HG03521 (cell line): ENCODE measurements around the gene TARDBP.
"Not testable (repeated sequence)": the region's sequence is repeated elsewhere in the genome, so short reads cannot be mapped to it uniquely, and the experiment has no call there.

Experiments
- ATAC-seq: cut with Tn5 transposase; IDR thresholded peaks from one replicate; pipeline ENCODE4 v1.9.1; 2021; ENCODE audit warnings: mild to moderate bottlenecking, moderate library complexity; ENCODE audit not compliant: unreplicated experiment

Gene TARDBP

GRCh38 chr1:11058595-11059154 lies 46.2 kb downstream of the TARDBP start:
- ATAC-seq, result no peak

DNA sequence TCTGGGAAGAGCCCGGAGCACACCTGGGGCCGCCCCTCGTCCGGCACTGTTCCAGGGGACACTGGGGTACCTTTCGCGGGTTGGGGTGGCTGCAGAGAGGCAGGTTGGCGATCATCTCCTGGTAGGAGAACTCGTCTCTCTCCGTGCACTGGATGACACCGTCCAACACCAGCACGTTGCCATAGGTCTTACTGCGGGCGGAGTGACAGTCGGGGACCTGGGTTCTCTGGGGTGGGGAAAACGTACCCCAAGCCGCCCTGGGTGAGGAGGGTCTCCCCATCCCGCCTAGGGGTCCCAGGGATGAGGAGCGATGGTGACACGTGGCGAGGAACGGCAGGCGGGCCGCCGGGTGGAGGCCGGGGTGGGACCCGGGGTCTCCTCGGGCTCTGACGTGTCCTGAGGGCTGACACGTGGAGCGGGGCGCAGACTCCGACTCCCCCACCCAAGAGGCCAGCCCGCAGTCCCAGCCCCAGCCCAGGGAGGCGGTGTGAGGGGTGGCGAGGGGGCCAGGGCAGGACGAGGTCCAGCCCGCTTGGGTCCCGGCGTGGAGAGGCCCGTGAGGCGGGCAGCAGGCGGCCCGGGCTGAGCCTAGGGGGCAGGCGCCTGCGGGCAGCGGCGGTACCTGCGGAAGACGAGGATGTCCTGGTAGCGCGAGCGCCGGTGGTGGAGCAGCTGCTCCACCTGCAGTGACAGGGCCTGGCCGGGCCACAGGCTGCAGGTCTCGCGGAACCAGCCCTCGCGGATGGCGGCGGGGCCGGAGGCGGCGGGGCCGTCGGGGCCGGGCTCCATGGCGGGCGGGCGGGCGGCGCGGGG lies 46.9 kb downstream of the TARDBP start:
- peak; percentile 20 for ATAC-seq

DNA sequence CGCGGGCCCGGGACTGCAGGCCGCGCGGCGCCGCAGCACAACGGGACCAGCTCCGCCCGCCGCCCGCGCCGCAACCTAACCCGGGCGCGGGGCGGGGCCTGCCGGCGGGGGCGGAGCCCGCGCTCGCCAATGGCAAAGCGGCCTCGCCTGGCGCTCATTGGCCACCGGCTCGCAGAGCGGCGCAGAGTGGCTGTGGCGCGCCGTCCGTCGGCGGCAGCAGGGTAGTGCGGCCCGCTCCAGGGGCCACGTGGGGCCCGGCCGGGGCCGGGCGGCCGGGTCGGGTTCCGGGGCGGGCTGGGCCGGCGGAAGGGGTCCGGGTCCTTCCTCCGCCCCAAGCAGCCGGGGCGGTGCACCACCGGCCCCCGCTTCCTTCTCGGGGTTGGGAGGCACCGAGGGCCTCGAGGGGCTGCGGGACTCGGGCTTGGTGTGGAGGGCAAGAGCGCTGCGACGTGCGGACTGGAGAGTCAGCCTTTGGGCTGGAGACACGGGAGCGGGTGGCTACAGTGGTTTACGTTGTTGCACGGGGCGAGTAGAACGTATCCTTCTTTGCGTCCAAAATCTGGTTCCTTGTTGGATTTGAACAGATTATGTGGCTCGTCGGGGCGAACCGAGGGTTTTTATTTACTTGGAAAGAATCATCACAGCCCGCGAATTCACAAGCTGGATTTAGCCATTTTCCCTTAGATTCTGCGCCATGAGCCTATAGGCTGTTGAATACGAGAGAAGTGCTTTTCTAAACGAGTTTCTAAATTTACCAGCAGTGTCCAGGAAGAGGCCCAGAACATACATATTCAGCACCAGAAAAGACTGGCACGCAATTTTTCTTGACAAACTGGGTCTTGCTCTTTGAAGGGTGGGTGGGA lies 47.7 kb downstream of the TARDBP start, which contains the start of gene SRM:
Gene SRM, minus strand, starts transcription at position 51 of the 863 bp plus-strand sequence. CDS start 75 bp downstream, outside the sequence.
- peak; percentile 92 for ATAC-seq

GRCh38 chr1:11061652-11062365 lies 49.4 kb downstream of the TARDBP start:
- no peak for ATAC-seq

DNA sequence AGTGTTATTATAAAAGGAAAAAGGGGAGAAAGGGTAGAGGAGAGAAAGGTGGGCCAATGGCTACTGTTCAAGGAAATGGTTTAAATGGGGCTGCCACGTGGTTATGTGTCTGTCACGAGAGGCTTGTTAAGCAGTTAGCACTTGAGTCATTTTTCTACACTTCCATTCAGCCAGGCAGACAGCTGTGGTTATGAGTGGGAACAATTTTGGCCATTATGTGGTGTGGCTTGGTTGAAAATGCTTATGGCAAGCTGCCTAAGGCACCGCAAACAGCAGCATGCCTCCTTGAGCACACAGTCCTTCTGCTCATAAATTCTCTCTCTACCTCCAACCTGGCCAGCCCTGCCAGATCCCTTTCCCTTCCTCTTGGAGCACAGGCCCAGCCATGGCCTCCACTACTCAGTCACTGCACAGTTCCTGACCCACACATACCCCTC lies 50.5 kb downstream of the TARDBP start:
- ATAC-seq, result no peak

DNA sequence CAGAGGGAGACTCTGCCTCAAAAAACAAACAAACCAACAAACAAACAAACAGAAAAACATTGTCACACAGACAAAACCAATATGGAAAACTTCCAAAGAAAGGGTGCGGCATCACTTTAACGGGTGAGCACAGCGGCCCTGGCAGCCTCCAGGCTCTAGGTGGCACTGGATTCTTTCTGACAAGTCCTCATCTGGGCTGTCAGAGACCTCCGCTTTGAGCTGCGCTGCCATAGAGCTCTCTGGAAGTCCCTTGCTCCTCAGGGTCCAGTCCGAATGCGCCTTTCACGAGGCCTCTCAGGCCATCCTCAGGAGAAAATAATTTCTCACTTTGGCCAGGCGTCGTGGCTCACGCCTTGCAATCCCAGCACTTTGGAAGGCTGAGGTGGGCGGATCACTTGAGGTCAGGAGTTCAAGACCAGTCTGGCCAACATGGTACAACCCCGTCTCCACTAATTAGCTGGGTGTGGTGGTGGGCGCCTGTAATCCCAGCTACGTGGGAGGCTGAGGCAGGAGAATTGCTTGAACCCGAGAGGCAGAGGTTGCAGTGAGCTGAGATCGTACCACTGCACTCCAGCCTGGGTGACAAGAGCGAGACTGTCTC lies 51.6 kb downstream of the TARDBP start:
- ATAC-seq, result not testable (repeated sequence)

DNA sequence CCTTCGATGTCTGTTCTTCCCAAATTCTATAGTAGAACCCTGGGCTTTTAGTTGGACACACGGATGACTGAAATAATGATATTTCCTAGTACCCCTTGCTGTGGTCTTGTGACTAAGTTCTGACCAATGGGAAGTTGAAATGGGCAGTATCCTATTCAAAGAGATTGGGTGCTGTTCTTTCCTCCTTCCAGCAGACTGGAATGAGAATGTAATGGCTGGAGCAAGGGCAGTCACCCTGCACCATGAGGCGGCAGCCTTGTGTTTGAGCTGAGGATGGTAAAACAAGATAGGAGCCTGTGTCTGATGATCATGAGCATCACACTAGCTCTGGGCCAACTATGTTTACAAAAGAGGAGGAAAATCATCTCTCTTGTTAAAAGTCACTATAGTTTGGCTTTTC lies 52.5 kb downstream of the TARDBP start:
- ATAC-seq, result no peak

GRCh38 chr1:11065796-11066195 lies 53.3 kb downstream of the TARDBP start:
- no peak for ATAC-seq

GRCh38 chr1:11067716-11068599 lies 55.5 kb downstream of the TARDBP start:
- no peak for ATAC-seq

GRCh38 chr1:11068600-11069473 lies 56.4 kb downstream of the TARDBP start:
- no peak for ATAC-seq

GRCh38 chr1:11070876-11071275 lies 58.4 kb downstream of the TARDBP start:
- no peak for ATAC-seq

DNA sequence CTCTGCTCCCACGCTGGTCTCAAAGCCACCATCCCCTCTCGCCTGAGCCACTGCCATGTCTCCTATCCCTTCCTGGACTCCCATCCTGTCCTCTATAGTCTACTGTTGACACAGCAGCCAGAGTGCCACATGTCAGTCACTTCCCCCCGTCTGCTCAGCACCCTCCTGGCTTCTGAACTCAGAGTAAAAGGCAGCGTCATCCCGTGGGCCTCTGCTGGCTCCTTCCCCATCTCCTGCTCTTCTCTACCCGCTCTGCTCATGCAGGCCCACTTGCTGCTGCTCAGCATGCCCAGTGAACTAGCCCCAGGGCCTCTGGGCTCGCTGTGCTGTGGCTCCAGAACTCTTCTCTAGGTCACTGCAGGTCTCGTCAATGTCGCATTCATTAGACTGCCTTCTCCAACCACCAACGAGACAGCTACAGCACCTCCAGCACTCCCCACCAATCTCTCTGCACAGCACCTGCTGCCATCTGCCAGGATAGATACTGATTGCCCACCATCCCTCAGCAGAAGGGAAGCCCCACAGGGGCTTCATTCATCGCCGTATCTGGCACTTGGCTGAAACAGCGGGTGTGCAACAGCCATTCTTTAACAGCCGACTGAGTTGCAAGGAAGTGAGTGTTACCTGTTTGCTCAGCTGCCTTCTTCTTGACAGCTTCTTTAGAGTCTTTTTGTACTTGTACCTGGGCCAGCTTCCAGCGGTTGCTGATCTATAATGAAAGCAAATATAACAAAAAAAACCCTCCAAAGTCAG lies 59.2 kb downstream of the TARDBP start:
- ATAC-seq, result no peak

DNA sequence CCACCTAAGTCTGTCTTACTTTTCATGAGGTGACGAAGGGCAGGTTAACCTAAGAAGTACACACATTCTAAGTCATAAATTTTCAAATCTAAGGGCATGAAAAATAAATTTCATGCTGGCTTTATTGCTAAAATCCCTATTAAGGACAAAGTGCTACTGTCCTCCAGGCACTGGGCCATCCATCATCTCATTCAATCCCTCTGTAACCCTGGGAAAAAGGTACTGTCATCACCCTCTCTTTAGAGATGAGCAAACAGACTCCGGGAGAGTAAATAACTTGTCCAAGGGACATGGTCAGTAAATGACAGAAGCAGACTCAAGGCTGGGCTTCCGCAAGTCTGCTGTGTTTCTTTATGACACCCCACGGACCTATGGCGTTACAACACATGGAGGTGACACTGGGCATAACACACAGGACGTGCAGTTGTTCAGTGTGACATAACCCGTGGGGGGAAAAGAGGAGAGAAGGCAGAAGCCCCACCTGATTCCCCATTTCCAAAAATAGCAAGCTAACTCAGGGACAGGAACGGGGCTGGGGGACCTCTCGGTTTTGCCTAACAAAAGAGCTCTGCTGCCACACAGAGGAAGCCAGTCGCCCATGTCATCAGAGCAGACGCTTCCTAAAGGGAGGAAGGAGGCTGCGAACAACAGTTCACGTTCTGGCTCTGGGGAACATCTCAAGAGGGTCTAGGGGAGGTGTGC lies 59.9 kb downstream of the TARDBP start:
- no peak for ATAC-seq

DNA sequence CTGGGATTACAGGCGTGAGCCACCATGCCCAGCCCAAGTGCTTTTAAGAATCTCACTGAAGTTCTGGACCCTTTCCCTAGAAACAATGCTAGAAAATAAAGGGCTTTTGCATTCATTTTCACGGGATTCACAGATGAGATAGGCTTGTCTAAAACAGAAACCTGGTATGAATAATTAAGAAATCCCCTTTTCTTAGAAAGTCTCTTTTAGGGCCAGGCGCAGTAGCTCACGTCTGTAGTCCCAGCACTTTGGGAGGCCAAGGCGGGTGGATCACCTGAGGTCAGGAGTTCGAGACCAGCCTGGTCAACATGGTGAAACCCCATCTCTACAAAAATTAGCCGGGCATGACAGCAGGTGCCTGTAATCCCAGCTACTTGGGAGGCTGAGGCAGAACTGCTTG lies 60.9 kb downstream of the TARDBP start:
- not testable (repeated sequence) for ATAC-seq
